HT1080 (cell line): ENCODE results near the gene HAPLN3. TPM values are rescaled to one million over a fixed set of nuclear protein-coding genes. Genes with fewer than 3 reads are reported as not detected.
A peak's percentile ranks its signal among the peaks of the same experiment; 100 is the strongest.
"Not testable (repeated sequence)": the region's sequence is repeated elsewhere in the genome, so short reads cannot be mapped to it uniquely, and the experiment has no call there.

ENCODE experiments used
- DNase-seq: peaks from one replicate; pipeline ENCODE4 v3.0.0-alpha.2; 2015; ENCODE audit warnings: low read depth
- polyA plus RNA-seq, 2 experiments: library from polyadenylated mRNA; depleted of rRNA; stranded (reverse); fragments of >200 nt; gene quantifications; 2 replicates each; pipeline ENCODE4 v1.2.3, GENCODE V29; 2015
- total RNA-seq: library from RNA; depleted of rRNA; stranded (reverse); fragments of >200 nt; shearing (Covaris generic); gene quantifications from 2 replicates; pipeline ENCODE4 v1.2.3, GENCODE V29; 2014; rRNA removed

The HAPLN3 gene
- 9.7 and 10.0 TPM in 2 replicates for total RNA-seq
- 3.0 and 5.0 TPM in 2 replicates for polyA plus RNA-seq (2015; cell fraction: cytosol; rRNA removed)
- polyA plus RNA-seq (2015; cell fraction: nucleus; rRNA removed) = 6.5 and 6.7 TPM in 2 replicates

- DNase-seq = peak; percentile 55
Observed at GRCh38 chr15:88894819-88895767, at the start of gene HAPLN3. Gene HAPLN3, minus strand, starts transcription at chr15:88895544. Its CDS starts 8,246 bp downstream, at chr15:88887298.

- no peak for DNase-seq
Observed at GRCh38 chr15:88940110-88940675, 44.8 kb upstream of the HAPLN3 start.

GRCh38 chr15:88939486-88939806, 44.1 kb upstream of the HAPLN3 start:
- DNase-seq = no peak

GRCh38 chr15:88938802-88939485, 43.6 kb upstream of the HAPLN3 start:
- DNase-seq = peak; percentile 6

- not testable (repeated sequence) for DNase-seq
Observed at GRCh38 chr15:88934449-88934848, 39.1 kb upstream of the HAPLN3 start.

GRCh38 chr15:88932875-88933330, 37.6 kb upstream of the HAPLN3 start:
- no peak for DNase-seq

- DNase-seq = no peak
Observed at GRCh38 chr15:88932271-88932874, 37.0 kb upstream of the HAPLN3 start.

GRCh38 chr15:88930579-88930978, 35.2 kb upstream of the HAPLN3 start:
- no peak for DNase-seq

- peak; percentile 42 for DNase-seq
Observed at GRCh38 chr15:88929358-88930098, 34.2 kb upstream of the HAPLN3 start.

GRCh38 chr15:88928192-88928591, 32.8 kb upstream of the HAPLN3 start:
- not testable (repeated sequence) for DNase-seq

- not testable (repeated sequence) for DNase-seq
Observed at GRCh38 chr15:88925648-88926047, 30.3 kb upstream of the HAPLN3 start.

GRCh38 chr15:88920892-88921435, 25.6 kb upstream of the HAPLN3 start:
- DNase-seq = peak; percentile 84

GRCh38 chr15:88920186-88920891, 25.0 kb upstream of the HAPLN3 start:
- DNase-seq = peak; percentile 32

GRCh38 chr15:88918738-88919137, 23.4 kb upstream of the HAPLN3 start:
- DNase-seq = peak; percentile 98

GRCh38 chr15:88917760-88918159, 22.4 kb upstream of the HAPLN3 start:
- no peak for DNase-seq

- no peak for DNase-seq
Observed at GRCh38 chr15:88915354-88915753, 20.0 kb upstream of the HAPLN3 start.

- no peak for DNase-seq
Observed at GRCh38 chr15:88913850-88914169, 18.5 kb upstream of the HAPLN3 start.

GRCh38 chr15:88913017-88913849, 17.9 kb upstream of the HAPLN3 start, which contains the start of gene MFGE8:
Gene MFGE8, minus strand, starts transcription at chr15:88913379. Its CDS starts 60 bp downstream, at chr15:88913319.
- peak; percentile 77 for DNase-seq

GRCh38 chr15:88912500-88912921, 17.2 kb upstream of the HAPLN3 start:
- DNase-seq = no peak
